K562 (cell line): ENCODE data around the gene RPL28. TPM values are rescaled to one million over a fixed set of nuclear protein-coding genes. Genes with fewer than 3 reads are reported as not detected.
A peak's percentile ranks its signal among the peaks of the same experiment; 100 is the strongest.

Experiments used
- EZH2 ChIP-seq: IDR thresholded peaks from 2 replicates; pipeline ENCODE4 v1.6.1; 2012; ENCODE audit warnings: low read depth, mild to moderate bottlenecking, inconsistent platforms, low read length, borderline replicate concordance
- NUFIP1 ChIP-seq: fragments of 450-650 bp; IDR thresholded peaks from 2 replicates; pipeline ENCODE4 v1.6.1; 2018; ENCODE audit not compliant: partially characterized antibody
- POLR2G ChIP-seq: fragments of 200-400 bp; formaldehyde crosslinking; IDR thresholded peaks from 2 replicates; pipeline ENCODE4 v1.6.1; 2017; ENCODE audit warnings: low read depth, mild to moderate bottlenecking, antibody characterized with exemption, low read length, moderate library complexity
- POLR3G ChIP-seq: IDR thresholded peaks from 2 replicates; pipeline ENCODE4 v1.6.1; 2011; ENCODE audit not compliant: insufficient read length, insufficient replicate concordance; ENCODE audit errors: extremely low read depth
- WHSC1 ChIP-seq: IDR thresholded peaks from one replicate; pipeline ENCODE4 v1.6.1; 2012; ENCODE audit warnings: low read length, control low read depth, inconsistent platforms
- ZNF232 ChIP-seq: sonication (generic); formaldehyde crosslinking; IDR thresholded peaks from 2 replicates; pipeline ENCODE4 v1.8.0; 2022; ENCODE audit warnings: mild to moderate bottlenecking, missing genetic modification reagents
- ZNF3 ChIP-seq: fragments of 250-450 bp; sonication (Bioruptor Pico); IDR thresholded peaks from 2 replicates; pipeline ENCODE4 v1.5.0; 2021; ENCODE audit warnings: mild to moderate bottlenecking, moderate library complexity
- polyA plus RNA-seq, 8 experiments: library from polyadenylated mRNA; depleted of rRNA in 4 of 8; stranded (reverse) in 5 of 8; unstranded in 3 of 8; fragments of >200 nt; fragmentation: Nextera tagmentation in 2 of 8; fragmentation: Illumina TruSeq in 1 of 8; extraction: Ambion mirVana in 2 of 8; extraction: Trizol in 1 of 8; gene quantifications; 2 replicates each; pipeline versions ENCODE4 v1.2.1 to v1.2.3, GENCODE V29; 2011 to 2014; ENCODE audit warnings: inconsistent platforms in 1 of 8, missing spikeins in 1 of 8
- total RNA-seq, 7 experiments: library from RNA; depleted of rRNA in 6 of 7; stranded (reverse); fragments of >200 nt in 6 of 7; fragmentation: Illumina TruSeq in 2 of 7; extraction: Trizol in 2 of 7; gene quantifications; 2 replicates each; pipeline versions ENCODE4 v1.2.1 to v1.2.3, GENCODE V29; 2011 to 2021; ENCODE audit warnings: low replicate concordance in 1 of 7
- TF ChIP-seq, protein P1 (sequence below): fragments of 150-350 bp; IDR thresholded peaks from 2 replicates; pipeline ENCODE4 v1.6.1; 2014; ENCODE audit warnings: low read depth, mild to moderate bottlenecking, low read length, borderline replicate concordance
- TF ChIP-seq, protein P2 (sequence below): fragments of 450-650 bp; IDR thresholded peaks from one replicate; pipeline ENCODE4 v1.6.1; 2018; ENCODE audit warnings: mild to moderate bottlenecking, moderate library complexity; ENCODE audit not compliant: partially characterized antibody
- TF ChIP-seq, protein P3 (sequence below): fragments of 250-450 bp; sonication (Bioruptor Pico); IDR thresholded peaks from 2 replicates; pipeline ENCODE4 v1.5.0; 2020; ENCODE audit warnings: mild to moderate bottlenecking
- TF ChIP-seq, protein P4 (sequence below), 2 experiments: fragments of 450-650 bp in 1 of 2; sonication (generic) in 1 of 2; formaldehyde crosslinking; conservative IDR thresholded peaks; 2 replicates each; pipeline versions ENCODE4 v1.4.0 to v1.8.1; 2020 to 2022; ENCODE audit warnings: mild to moderate bottlenecking in 1 of 2, missing genetic modification reagents in 1 of 2
- TF ChIP-seq, protein P5 (sequence below), 3 experiments: fragments of 200-800 bp in 1 of 3; sonication (Bioruptor generic) in 1 of 3; sonication (generic) in 1 of 3; formaldehyde crosslinking in 1 of 3; IDR thresholded peaks; 2 replicates each; pipeline versions ENCODE4 v1.6.1 to v1.8.0; 2016 to 2022; ENCODE audit warnings: mild to moderate bottlenecking in 2 of 3, missing compliant biosample characterization in 2 of 3, missing genetic modification characterization in 2 of 3, missing genetic modification reagents in 1 of 3
- TF ChIP-seq, protein P6 (sequence below): fragments of 450-650 bp; IDR thresholded peaks from 2 replicates; pipeline ENCODE4 v1.6.1; 2017; ENCODE audit warnings: mild to moderate bottlenecking, moderate library complexity

RPL28 gene
- total and polyA plus RNA-seq, 9 of the 15 experiments (the other 6 are each of a cell fraction or from before 2014, with no cell fraction given) = 124 to 3,106 (median 622) TPM

DNA sequence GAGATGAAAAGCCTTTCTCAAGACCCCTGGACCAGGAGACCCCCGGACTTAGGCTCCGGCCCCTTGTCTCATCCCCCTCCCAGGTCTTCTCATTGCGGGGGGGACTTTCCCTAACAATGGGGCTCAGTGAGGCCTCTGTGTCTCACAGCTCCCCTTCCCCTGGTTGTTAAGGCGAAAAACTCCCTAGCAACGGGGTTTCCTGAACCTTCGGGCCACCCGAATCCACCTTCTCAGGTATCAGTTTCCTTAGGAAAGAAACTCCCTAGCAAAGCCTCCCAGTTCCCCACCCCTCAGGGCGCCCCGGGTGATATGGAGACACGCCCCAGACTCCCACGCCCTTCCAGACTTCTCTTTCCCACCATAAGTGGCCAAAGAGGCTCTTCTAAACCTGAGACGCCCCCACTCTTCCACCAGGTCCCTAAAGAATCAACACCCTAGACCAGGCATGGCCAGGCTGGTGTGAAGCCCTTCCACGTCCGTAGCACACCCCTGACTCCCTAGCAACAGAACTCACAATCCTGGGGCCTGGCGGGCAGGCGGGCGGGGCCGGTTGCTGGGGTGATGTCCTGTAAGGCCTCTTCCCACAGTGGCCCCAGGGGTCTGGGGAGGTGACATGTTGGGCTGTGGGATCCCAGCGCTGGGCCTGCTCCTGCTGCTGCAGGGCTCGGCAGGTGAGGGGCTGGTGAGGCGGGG, 9.3 kb upstream of the RPL28 start, which contains the start of gene TMEM190 (continued):
- TF ChIP-seq, protein P1, sequence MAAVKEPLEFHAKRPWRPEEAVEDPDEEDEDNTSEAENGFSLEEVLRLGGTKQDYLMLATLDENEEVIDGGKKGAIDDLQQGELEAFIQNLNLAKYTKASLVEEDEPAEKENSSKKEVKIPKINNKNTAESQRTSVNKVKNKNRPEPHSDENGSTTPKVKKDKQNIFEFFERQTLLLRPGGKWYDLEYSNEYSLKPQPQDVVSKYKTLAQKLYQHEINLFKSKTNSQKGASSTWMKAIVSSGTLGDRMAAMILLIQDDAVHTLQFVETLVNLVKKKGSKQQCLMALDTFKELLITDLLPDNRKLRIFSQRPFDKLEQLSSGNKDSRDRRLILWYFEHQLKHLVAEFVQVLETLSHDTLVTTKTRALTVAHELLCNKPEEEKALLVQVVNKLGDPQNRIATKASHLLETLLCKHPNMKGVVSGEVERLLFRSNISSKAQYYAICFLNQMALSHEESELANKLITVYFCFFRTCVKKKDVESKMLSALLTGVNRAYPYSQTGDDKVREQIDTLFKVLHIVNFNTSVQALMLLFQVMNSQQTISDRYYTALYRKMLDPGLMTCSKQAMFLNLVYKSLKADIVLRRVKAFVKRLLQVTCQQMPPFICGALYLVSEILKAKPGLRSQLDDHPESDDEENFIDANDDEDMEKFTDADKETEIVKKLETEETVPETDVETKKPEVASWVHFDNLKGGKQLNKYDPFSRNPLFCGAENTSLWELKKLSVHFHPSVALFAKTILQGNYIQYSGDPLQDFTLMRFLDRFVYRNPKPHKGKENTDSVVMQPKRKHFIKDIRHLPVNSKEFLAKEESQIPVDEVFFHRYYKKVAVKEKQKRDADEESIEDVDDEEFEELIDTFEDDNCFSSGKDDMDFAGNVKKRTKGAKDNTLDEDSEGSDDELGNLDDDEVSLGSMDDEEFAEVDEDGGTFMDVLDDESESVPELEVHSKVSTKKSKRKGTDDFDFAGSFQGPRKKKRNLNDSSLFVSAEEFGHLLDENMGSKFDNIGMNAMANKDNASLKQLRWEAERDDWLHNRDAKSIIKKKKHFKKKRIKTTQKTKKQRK = no peak
- TF ChIP-seq ZNF232 (CRISPR knock-in tag) = no peak
- TF ChIP-seq, protein P2, sequence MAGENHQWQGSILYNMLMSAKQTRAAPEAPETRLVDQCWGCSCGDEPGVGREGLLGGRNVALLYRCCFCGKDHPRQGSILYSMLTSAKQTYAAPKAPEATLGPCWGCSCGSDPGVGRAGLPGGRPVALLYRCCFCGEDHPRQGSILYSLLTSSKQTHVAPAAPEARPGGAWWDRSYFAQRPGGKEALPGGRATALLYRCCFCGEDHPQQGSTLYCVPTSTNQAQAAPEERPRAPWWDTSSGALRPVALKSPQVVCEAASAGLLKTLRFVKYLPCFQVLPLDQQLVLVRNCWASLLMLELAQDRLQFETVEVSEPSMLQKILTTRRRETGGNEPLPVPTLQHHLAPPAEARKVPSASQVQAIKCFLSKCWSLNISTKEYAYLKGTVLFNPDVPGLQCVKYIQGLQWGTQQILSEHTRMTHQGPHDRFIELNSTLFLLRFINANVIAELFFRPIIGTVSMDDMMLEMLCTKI = no peak
- no peak for TF ChIP-seq EZH2
- TF ChIP-seq, protein P3, sequence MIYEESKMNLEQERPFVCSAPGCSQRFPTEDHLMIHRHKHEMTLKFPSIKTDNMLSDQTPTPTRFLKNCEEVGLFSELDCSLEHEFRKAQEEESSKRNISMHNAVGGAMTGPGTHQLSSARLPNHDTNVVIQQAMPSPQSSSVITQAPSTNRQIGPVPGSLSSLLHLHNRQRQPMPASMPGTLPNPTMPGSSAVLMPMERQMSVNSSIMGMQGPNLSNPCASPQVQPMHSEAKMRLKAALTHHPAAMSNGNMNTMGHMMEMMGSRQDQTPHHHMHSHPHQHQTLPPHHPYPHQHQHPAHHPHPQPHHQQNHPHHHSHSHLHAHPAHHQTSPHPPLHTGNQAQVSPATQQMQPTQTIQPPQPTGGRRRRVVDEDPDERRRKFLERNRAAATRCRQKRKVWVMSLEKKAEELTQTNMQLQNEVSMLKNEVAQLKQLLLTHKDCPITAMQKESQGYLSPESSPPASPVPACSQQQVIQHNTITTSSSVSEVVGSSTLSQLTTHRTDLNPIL (CRISPR knock-in tag) = no peak
- TF ChIP-seq NUFIP1 = no peak
- TF ChIP-seq, protein P4, sequence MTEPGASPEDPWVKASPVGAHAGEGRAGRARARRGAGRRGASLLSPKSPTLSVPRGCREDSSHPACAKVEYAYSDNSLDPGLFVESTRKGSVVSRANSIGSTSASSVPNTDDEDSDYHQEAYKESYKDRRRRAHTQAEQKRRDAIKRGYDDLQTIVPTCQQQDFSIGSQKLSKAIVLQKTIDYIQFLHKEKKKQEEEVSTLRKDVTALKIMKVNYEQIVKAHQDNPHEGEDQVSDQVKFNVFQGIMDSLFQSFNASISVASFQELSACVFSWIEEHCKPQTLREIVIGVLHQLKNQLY (CRISPR knock-in tag; conservative IDR thresholded peaks at IDR 0.05) = no peak
- TF ChIP-seq, protein P5, sequence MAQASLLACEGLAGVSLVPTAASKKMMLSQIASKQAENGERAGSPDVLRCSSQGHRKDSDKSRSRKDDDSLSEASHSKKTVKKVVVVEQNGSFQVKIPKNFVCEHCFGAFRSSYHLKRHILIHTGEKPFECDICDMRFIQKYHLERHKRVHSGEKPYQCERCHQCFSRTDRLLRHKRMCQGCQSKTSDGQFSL (CRISPR knock-in tag; IDR thresholded peaks at IDR 0.05) = no peak
- TF ChIP-seq, protein P5 (tag; IDR thresholded peaks at IDR 0.05) = no peak
- no peak for TF ChIP-seq POLR3G
- no peak for TF ChIP-seq ZNF3 (CRISPR knock-in tag)
- peak; percentile 63 for TF ChIP-seq POLR2G
- TF ChIP-seq, protein P6, sequence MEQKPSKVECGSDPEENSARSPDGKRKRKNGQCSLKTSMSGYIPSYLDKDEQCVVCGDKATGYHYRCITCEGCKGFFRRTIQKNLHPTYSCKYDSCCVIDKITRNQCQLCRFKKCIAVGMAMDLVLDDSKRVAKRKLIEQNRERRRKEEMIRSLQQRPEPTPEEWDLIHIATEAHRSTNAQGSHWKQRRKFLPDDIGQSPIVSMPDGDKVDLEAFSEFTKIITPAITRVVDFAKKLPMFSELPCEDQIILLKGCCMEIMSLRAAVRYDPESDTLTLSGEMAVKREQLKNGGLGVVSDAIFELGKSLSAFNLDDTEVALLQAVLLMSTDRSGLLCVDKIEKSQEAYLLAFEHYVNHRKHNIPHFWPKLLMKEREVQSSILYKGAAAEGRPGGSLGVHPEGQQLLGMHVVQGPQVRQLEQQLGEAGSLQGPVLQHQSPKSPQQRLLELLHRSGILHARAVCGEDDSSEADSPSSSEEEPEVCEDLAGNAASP = no peak
- TF ChIP-seq WHSC1 = no peak
